Measurements from ENCODE around the gene GAK. TPM values are rescaled to one million over a fixed set of nuclear protein-coding genes. Genes with fewer than 3 reads are reported as not detected.

GAK gene
- total RNA-seq, 1 experiment from 2014 or later = 86.6 TPM

DNA sequence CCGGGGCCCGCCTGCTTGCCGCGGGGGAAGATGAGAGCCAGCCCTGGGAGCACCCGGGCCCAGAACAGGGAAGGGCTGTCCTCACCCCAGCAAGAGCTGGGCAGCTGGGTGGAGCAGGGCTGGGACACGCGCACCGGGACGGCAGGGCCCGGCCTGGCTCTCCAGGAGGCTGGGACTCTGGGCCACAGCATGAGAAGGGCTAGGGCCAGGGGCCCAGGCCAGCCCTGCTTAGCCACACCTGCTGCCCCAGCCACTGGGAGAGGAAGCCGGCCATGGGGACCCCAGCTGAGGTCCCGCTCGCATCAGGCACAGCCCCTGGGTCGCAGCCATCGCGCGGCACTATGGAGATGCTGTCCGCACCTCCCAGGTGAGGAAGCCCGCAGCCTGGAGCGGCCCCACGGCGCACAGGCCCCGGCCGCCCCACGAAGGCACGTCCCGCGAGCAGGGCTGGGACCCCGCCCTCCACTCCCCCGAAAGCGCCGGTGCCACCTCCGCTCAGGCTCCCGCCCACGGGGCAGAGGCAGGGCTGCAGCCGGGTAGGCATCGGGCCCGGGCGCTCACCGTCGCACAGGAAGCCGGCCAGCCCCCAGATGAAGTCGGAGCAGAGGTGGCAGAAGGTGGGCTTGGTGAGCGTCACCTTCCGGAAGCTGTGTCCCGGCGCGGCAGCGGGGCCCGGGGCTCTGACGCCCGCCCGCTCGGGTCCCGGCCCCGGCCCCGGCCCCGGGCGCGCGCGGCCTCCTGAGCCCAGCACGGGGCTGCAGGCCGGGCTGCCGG, 40.7 kb upstream of the GAK start:
- ChIA-PET POLR2A (no interaction called here), CTCF (no interaction called here)
- intact Hi-C loops (cut with micrococcal nuclease; ENCODE audit: unreplicated experiment) = no loop called here
- Histone ChIP-seq H3K27me3 (ENCODE audit: control insufficient read depth, insufficient read depth, low read length) (no peaks in the 10 kb centered on the region), H3K4me1 (ENCODE audit: control insufficient read depth, insufficient read depth, low read length) (peaks cover 6% of the 10 kb centered on the region; the same call in 1 of the 2 replicates), H3K9me3 (ENCODE audit: control insufficient read depth, insufficient read depth, low read depth, low read length) (no peaks in the 10 kb centered on the region), H3K4me3 (ENCODE audit: low read depth in 2 of 2, low read length in 2 of 2) (peak overlapping the region; percentile 56 to 62), H3K27ac (ENCODE audit: low read length) (peak overlapping the region; percentile 17; the same call in 1 of the 2 replicates), H3K36me3 (ENCODE audit: control insufficient read depth, insufficient read depth, low read length) (no peaks in the 10 kb centered on the region)
- ATAC-seq = peak; percentile 75
- BruUV-seq (replicated peaks) = no TSS peak
- no peak for DNase-seq (ENCODE audit: low read depth, low spot score)
- TF ChIP-seq SIN3A (IDR thresholded peaks at IDR 0.05; ENCODE audit: borderline replicate concordance, insufficient read depth, low read depth, low read length) (0 out of 2 replicates have a peak, but pooled peaks have one; percentile 60), TCF7L2 (IDR thresholded peaks at IDR 0.05; ENCODE audit: low read depth, low read length) (no peak)
- in situ Hi-C loops (cut with HindIII; ENCODE audit: low pct_unique_long_range_greater_than_20kb, low sequenced_read_pairs) = no loop called here

DNA sequence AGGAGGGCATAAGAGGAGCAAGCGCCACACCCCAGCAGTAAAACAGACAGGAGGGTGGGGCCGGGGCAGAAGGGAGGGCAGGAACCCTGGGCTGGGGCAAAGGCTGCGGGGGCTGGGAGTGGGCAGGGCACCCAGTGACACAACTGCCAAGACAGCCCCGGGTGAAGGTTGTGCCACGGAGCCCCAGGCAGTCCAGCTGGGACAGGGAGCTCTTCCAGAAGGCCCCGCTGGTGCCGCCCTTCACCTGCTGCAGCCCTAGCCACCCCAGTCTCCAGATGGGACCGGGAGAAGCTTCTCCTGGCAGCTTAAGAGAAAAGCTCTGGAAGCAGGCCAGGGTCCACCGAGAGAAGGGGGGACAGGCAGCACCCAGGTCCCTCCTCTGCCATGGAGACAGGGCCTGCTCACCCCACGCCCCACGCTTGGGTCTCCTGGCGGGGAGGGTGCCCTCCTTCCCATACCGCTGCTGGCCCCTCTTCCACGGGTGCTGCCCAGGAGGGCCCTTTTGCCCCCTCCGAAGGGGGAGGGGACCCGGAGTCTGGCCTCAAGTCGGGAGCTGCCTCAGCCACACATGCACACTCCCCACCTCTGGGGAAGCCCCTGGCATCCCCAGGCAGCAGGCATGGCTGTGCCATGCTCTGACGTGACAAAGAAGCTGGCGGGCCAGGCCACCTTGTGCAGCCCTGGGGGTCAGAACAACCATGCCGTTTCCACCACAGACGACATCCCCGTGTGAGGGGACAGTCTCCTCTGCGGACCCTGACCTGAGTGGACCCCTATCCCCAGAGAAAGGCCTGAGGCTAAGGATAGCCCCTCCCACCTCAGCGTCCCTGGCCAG, 39.8 kb upstream of the GAK start:
- no peak overlapping the region for H3K27ac ChIP-seq (ENCODE audit: low read length)
- POLR2A ChIA-PET = interaction anchor here (0.6 kb wide), 1 partner anchor 9 kb away, joined by 3 read pairs; no protein-coding TSS in a partner anchor
- BruUV-seq (replicated peaks) = no TSS peak

More for the DNA sequence above, 39.8 kb upstream of the GAK start:
- CTCF ChIA-PET = interaction anchor here (0.6 kb wide), 1 partner anchor 820 kb away, joined by 5 read pairs; no protein-coding TSS in a partner anchor
- TF ChIP-seq POLR2AphosphoS5 (IDR thresholded peaks at IDR 0.05; ENCODE audit: low read depth, low read length) (no peak), SIN3A (IDR thresholded peaks at IDR 0.05; ENCODE audit: borderline replicate concordance, insufficient read depth, low read depth, low read length) (no peak), TCF7L2 (IDR thresholded peaks at IDR 0.05; ENCODE audit: low read depth, low read length) (no peak)
- TF ChIP-seq, protein P1, sequence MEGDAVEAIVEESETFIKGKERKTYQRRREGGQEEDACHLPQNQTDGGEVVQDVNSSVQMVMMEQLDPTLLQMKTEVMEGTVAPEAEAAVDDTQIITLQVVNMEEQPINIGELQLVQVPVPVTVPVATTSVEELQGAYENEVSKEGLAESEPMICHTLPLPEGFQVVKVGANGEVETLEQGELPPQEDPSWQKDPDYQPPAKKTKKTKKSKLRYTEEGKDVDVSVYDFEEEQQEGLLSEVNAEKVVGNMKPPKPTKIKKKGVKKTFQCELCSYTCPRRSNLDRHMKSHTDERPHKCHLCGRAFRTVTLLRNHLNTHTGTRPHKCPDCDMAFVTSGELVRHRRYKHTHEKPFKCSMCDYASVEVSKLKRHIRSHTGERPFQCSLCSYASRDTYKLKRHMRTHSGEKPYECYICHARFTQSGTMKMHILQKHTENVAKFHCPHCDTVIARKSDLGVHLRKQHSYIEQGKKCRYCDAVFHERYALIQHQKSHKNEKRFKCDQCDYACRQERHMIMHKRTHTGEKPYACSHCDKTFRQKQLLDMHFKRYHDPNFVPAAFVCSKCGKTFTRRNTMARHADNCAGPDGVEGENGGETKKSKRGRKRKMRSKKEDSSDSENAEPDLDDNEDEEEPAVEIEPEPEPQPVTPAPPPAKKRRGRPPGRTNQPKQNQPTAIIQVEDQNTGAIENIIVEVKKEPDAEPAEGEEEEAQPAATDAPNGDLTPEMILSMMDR (IDR thresholded peaks at IDR 0.05) = no peak
- TF ChIP-seq, protein P2, sequence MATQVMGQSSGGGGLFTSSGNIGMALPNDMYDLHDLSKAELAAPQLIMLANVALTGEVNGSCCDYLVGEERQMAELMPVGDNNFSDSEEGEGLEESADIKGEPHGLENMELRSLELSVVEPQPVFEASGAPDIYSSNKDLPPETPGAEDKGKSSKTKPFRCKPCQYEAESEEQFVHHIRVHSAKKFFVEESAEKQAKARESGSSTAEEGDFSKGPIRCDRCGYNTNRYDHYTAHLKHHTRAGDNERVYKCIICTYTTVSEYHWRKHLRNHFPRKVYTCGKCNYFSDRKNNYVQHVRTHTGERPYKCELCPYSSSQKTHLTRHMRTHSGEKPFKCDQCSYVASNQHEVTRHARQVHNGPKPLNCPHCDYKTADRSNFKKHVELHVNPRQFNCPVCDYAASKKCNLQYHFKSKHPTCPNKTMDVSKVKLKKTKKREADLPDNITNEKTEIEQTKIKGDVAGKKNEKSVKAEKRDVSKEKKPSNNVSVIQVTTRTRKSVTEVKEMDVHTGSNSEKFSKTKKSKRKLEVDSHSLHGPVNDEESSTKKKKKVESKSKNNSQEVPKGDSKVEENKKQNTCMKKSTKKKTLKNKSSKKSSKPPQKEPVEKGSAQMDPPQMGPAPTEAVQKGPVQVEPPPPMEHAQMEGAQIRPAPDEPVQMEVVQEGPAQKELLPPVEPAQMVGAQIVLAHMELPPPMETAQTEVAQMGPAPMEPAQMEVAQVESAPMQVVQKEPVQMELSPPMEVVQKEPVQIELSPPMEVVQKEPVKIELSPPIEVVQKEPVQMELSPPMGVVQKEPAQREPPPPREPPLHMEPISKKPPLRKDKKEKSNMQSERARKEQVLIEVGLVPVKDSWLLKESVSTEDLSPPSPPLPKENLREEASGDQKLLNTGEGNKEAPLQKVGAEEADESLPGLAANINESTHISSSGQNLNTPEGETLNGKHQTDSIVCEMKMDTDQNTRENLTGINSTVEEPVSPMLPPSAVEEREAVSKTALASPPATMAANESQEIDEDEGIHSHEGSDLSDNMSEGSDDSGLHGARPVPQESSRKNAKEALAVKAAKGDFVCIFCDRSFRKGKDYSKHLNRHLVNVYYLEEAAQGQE (IDR thresholded peaks at IDR 0.05; ENCODE audit: insufficient read depth in 1 of 2, low read depth in 2 of 2, low read length in 1 of 2) = no peak
- ATAC-seq = no peak
- H3K4me1 ChIP-seq (ENCODE audit: control insufficient read depth, insufficient read depth, low read length) = peaks cover 6% of the 10 kb centered on the region; the same call in 1 of the 2 replicates
- intact Hi-C loops (cut with micrococcal nuclease; ENCODE audit: unreplicated experiment) = no loop called here
- DNase-seq (ENCODE audit: low read depth, low spot score) = no peak
- no peaks in the 10 kb centered on the region for H3K27me3 ChIP-seq (ENCODE audit: control insufficient read depth, insufficient read depth, low read length)
- in situ Hi-C loops (cut with HindIII; ENCODE audit: low pct_unique_long_range_greater_than_20kb, low sequenced_read_pairs) = no loop called here
- no peaks in the 10 kb centered on the region for H3K9me3 ChIP-seq (ENCODE audit: control insufficient read depth, insufficient read depth, low read depth, low read length)
- peak overlapping the region; percentile 56 to 62 for H3K4me3 ChIP-seq (ENCODE audit: low read depth in 2 of 2, low read length in 2 of 2)
- H3K36me3 ChIP-seq (ENCODE audit: control insufficient read depth, insufficient read depth, low read length) = no peaks in the 10 kb centered on the region

Measured in Panc1 (cell line).